BLaER1 treated with 17β-estradiol and CSF1 and Interleukin-3, amounts not matched to agents 10 nM and 100 nM (cell line): ENCODE results near the gene LRP2BP.

Experiments
- H3K27ac ChIP-seq, 11 experiments: shearing (Covaris generic); formaldehyde crosslinking; 2 replicates each; pipeline ENCODE4 v1.8.1; 2022
- H3K27me3 ChIP-seq, 11 experiments: shearing (Covaris generic); formaldehyde crosslinking; 2 replicates each; pipeline ENCODE4 v1.8.1; 2022
- H3K36me3 ChIP-seq, 11 experiments: shearing (Covaris generic); formaldehyde crosslinking; 2 replicates each; pipeline ENCODE4 v1.8.1; 2022
- H3K4me1 ChIP-seq, 10 experiments: shearing (Covaris generic); formaldehyde crosslinking; 2 replicates each; pipeline ENCODE4 v1.8.1; 2022
- H3K4me2 ChIP-seq, 11 experiments: shearing (Covaris generic); formaldehyde crosslinking; 2 replicates each; pipeline ENCODE4 v1.8.1; 2022
- H3K4me3 ChIP-seq, 10 experiments: shearing (Covaris generic); formaldehyde crosslinking; 2 replicates each; pipeline ENCODE4 v1.8.1; 2022
- H3K9ac ChIP-seq, 11 experiments: shearing (Covaris generic); formaldehyde crosslinking; 2 replicates each; pipeline ENCODE4 v1.8.1; 2022
- H3K9me3 ChIP-seq, 11 experiments: shearing (Covaris generic); formaldehyde crosslinking; replicated peaks in 1 of 11; 2 replicates each; pipeline ENCODE4 v1.8.1; 2022
- H4K20me1 ChIP-seq, 11 experiments: shearing (Covaris generic); formaldehyde crosslinking; 2 replicates each; pipeline ENCODE4 v1.8.1; 2022
- Cebpa-rat ChIP-seq, 11 experiments: shearing (Covaris generic); IDR thresholded peaks; 2 replicates each; pipeline ENCODE4 v1.8.1; 2022

The LRP2BP gene

DNA sequence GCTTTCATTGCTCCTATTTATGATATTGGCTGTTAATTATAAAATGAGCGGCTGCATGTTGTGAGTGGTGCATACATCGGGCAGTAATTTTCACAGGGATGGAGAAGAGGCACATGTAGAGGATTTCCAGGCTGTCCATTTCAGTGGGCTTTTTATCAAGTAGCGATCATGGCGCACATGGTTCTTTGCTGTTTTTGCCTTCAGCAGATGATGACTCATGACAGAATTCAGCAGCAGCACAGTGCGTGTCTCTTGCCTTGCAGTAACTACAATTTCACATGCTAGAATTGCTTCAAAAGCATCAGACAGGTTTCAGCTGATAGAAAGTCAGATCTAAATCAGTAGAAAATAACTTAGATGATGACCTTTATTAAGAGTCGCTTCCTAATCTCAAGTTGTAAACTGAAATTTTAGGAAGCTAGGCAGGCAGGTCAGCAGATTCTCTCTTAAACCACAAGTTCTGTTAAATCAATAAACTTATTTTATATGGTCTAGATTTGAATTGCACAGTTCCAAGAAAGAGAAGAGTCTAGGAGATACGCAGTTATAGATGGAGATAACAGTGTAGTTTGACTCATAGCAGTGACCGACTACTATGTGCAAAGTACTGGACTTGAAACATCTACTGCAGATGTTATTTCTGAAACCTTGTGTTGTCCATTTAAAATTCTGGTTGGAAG, 35.8 kb downstream of the LRP2BP start:
- H3K27ac ChIP-seq: no peak overlapping the region
- no peaks in the 10 kb centered on the region for H3K4me1 ChIP-seq
- H3K4me2 ChIP-seq: no peak overlapping the region
- no peak overlapping the region for H3K4me3 ChIP-seq
- no peak overlapping the region for H3K9ac ChIP-seq
- no peaks in the 10 kb centered on the region; a peak in 1 of 22 replicates for H4K20me1 ChIP-seq
- no peak for TF ChIP-seq Cebpa-rat (IDR thresholded peaks at IDR 0.05)
- no peaks in the 10 kb centered on the region for H3K9me3 ChIP-seq
- H3K27me3 ChIP-seq: no peaks in the 10 kb centered on the region
- H3K36me3 ChIP-seq: peaks cover 61 to 94% (median 78%) of the 10 kb centered on the region in 11 experiments

DNA sequence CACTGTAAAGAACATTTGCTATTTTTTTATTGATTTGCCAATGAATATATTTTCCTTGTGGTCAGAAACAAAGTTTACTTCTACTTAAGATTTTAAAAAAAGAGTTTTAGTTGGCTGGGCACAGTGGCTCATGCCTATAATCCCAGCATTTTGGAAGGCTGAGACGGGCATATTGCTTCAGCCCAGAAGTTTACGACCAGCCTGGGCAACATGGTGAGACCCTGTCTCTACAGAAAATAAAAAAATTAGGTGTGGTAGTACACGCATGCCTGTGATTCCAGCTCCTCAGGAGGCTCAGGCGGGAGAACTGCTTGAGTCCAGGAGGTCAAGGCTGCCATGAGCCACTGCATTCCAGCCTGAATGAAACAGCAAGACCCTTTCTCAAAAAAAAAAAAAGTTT, 36.8 kb downstream of the LRP2BP start:
- no peak for TF ChIP-seq Cebpa-rat (IDR thresholded peaks at IDR 0.05)
- peaks cover 66 to 98% (median 86%) of the 10 kb centered on the region in 11 experiments for H3K36me3 ChIP-seq
- H3K4me2 ChIP-seq: no peak overlapping the region
- no peaks in the 10 kb centered on the region for H3K27me3 ChIP-seq
- H3K9me3 ChIP-seq: no peaks in the 10 kb centered on the region
- no peak overlapping the region for H3K27ac ChIP-seq
- H3K4me1 ChIP-seq: no peaks in the 10 kb centered on the region
- H3K9ac ChIP-seq: no peak overlapping the region
- H4K20me1 ChIP-seq: no peaks in the 10 kb centered on the region; a peak in 1 of 22 replicates
- H3K4me3 ChIP-seq: no peak overlapping the region

DNA sequence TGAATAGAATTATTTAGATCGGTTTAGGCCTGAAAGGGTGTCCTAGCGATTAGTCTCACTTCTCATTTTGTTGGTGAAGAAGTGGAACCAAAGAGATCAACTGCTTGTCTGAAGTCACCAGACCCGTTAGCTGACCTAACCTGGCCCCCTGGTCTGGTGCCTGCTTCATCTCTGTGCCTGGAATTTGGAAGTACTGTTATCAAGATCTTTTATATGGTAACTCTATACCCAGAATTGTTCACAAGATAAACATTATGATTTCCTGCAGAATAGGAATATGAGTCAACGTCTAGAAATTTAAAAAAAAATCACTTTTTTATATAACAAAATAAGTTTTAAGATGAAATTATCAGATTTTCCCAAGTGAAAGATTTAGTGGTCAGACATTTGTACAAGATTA, 37.2 kb downstream of the LRP2BP start:
- Histone ChIP-seq H3K36me3 (peaks cover 68 to 100% (median 89%) of the 10 kb centered on the region in 11 experiments), H3K4me1 (no peaks in the 10 kb centered on the region), H3K9me3 (no peaks in the 10 kb centered on the region), H3K4me2 (no peak overlapping the region), H3K27me3 (no peaks in the 10 kb centered on the region), H3K9ac (no peak overlapping the region), H4K20me1 (no peaks in the 10 kb centered on the region; a peak in 1 of 22 replicates), H3K4me3 (no peak overlapping the region), H3K27ac (no peak overlapping the region)
- TF ChIP-seq Cebpa-rat (IDR thresholded peaks at IDR 0.05): no peak

DNA sequence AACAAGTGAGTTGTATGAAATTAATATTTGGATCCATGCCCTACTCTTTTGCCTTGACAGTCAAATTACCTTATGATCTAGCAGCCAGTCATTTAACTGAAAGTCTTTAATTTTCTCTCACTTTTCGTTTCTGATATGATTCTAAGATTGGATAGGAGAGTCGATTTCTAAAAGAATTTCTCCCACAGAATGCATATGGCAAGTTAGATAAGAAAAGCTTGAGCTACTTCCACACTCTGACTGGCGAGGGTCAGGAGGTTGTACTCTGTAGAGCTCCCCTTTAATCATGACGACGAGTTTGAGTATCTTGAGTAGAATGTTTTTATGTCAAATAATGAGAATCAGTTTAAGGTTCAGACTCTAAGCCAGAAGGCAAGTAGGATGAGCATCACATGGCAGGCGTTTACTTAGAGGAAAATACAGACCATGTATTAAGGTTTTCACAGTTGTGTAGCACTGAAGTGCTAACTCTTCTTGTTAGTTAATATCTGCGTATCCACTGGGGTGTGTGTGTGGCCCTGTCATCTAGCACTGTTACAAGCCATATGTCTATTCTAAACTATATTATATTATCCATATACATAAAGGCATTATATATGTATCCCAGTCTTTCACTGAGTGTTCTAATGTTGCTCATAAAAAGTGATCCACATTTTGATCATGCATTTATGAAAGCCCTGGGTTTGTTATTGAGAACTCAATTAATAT, 37.8 kb downstream of the LRP2BP start:
- H3K9ac ChIP-seq: no peak overlapping the region
- H3K4me3 ChIP-seq: no peak overlapping the region
- H3K27me3 ChIP-seq: no peaks in the 10 kb centered on the region
- H4K20me1 ChIP-seq: no peaks in the 10 kb centered on the region; a peak in 1 of 22 replicates
- no peak overlapping the region for H3K4me2 ChIP-seq
- no peaks in the 10 kb centered on the region for H3K4me1 ChIP-seq
- TF ChIP-seq Cebpa-rat (IDR thresholded peaks at IDR 0.05): no peak
- no peak overlapping the region for H3K27ac ChIP-seq
- H3K9me3 ChIP-seq: no peaks in the 10 kb centered on the region
- peaks cover 68 to 100% (median 89%) of the 10 kb centered on the region in 11 experiments for H3K36me3 ChIP-seq

DNA sequence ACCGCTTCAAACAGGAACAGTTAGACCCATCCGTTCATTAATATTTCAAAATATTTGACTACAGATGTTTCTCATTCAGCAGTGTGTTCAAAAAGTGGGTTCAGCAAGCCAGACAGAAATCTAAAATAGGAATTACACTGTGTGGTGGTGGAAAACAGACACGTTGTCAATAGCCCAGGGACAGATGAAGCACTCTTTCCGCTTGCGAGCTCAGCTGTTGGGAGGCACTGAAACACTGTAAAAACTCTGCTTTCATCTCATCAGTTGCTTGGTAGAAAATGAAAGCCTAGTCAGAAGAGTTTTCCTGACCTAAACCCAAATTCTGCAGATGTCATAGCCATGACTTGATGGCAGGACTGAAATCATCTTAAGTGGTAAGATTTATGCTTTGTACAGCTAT, 38.5 kb downstream of the LRP2BP start:
- H3K9me3 ChIP-seq: no peaks in the 10 kb centered on the region
- H3K36me3 ChIP-seq: peaks cover 68 to 100% (median 90%) of the 10 kb centered on the region in 11 experiments
- no peaks in the 10 kb centered on the region for H3K27me3 ChIP-seq
- no peak overlapping the region for H3K4me3 ChIP-seq
- no peak for TF ChIP-seq Cebpa-rat (IDR thresholded peaks at IDR 0.05)
- no peaks in the 10 kb centered on the region; a peak in 1 of 22 replicates for H4K20me1 ChIP-seq
- H3K9ac ChIP-seq: no peak overlapping the region
- H3K4me2 ChIP-seq: no peak overlapping the region
- no peak overlapping the region for H3K27ac ChIP-seq
- no peaks in the 10 kb centered on the region for H3K4me1 ChIP-seq

DNA sequence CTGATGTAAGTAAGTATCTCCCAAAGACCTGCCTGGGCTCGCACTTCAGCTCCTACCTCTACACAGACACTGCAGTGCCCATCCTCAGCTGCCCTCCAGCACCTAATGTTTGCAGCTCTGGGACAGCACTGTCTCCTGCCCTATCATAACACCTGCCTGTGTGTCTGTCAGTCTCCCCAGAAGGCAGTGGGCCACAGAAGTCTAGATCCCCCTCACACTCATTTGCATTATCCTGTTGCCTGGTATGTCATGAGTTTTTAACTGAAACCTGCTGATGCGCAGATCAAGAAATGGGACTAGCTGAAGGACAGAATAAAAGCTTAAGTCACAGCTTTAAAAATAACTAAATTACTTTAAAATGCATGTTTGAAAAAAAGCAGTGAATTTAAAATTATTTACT, 43.0 kb downstream of the LRP2BP start:
- H3K27me3 ChIP-seq: no peaks in the 10 kb centered on the region
- H3K4me3 ChIP-seq: no peak overlapping the region
- no peak for TF ChIP-seq Cebpa-rat (IDR thresholded peaks at IDR 0.05)
- H4K20me1 ChIP-seq: peaks cover 0 to 3% (median 0%) of the 10 kb centered on the region in 11 experiments; a peak in 1 of 22 replicates
- no peak overlapping the region for H3K9ac ChIP-seq
- 0 out of 22 replicates have a peak, but pooled peaks cover 0 to 6% (median 0%) of the 10 kb centered on the region in 11 experiments for H3K9me3 ChIP-seq
- H3K4me2 ChIP-seq: no peak overlapping the region
- H3K4me1 ChIP-seq: no peaks in the 10 kb centered on the region
- H3K27ac ChIP-seq: no peak overlapping the region
- H3K36me3 ChIP-seq: peaks cover 84 to 100% (median 96%) of the 10 kb centered on the region in 11 experiments

DNA sequence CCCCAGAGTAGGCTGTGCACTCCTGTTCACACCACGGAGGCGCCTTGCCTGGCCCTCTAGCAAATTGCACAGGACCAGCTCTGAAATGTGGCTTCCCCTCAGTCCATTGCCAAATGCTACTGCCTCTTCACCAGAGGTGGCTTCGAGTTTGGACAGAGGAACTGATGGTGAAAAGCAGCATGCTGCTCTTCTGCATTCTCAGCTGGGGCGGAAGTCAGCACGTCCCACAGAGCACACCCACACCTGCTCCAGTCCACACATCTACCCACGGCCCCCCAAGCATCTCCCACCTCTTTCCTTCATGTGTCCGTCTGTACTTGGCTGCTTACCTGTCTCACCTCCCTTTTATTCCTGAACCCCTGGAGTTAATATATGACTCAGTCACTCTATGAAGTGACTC, 43.5 kb downstream of the LRP2BP start:
- Histone ChIP-seq H3K4me3 (no peak overlapping the region), H3K36me3 (peaks cover 84 to 100% (median 96%) of the 10 kb centered on the region in 11 experiments), H3K9ac (no peak overlapping the region), H3K27ac (no peak overlapping the region), H3K4me2 (no peak overlapping the region), H3K9me3 (0 out of 22 replicates have a peak, but pooled peaks cover 0 to 6% (median 0%) of the 10 kb centered on the region in 11 experiments), H4K20me1 (peaks cover 0 to 3% (median 0%) of the 10 kb centered on the region in 11 experiments; a peak in 1 of 22 replicates), H3K4me1 (no peaks in the 10 kb centered on the region), H3K27me3 (no peaks in the 10 kb centered on the region)
- TF ChIP-seq Cebpa-rat (IDR thresholded peaks at IDR 0.05): no peak

DNA sequence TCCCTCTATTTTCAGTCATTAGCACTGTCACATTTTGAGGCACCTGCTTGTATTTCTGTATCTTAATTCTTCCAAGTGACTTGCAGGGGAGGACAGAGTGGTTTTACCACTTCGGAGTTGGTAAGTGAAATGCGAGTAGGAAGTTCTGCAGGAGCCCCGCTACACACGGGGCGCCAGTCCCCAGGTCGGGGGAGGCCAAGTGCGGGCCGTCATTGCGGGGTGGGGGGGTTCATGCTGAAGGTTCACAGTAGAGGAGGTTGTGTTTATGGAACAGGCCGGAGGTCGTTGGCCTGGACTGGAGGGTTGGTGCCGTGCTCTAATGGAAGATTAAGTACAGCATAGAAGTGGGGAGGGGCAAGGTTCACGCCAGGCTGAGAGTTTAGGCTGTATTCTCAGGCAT, 44.0 kb downstream of the LRP2BP start:
- Histone ChIP-seq H3K9ac (no peak overlapping the region), H4K20me1 (peaks cover 0 to 3% (median 0%) of the 10 kb centered on the region in 11 experiments; a peak in 1 of 22 replicates), H3K9me3 (0 out of 22 replicates have a peak, but pooled peaks cover 0 to 6% (median 0%) of the 10 kb centered on the region in 11 experiments), H3K4me1 (no peaks in the 10 kb centered on the region), H3K27me3 (no peaks in the 10 kb centered on the region), H3K36me3 (peaks cover 85 to 100% (median 96%) of the 10 kb centered on the region in 11 experiments), H3K4me3 (no peak overlapping the region), H3K4me2 (no peak overlapping the region), H3K27ac (no peak overlapping the region)
- TF ChIP-seq Cebpa-rat (IDR thresholded peaks at IDR 0.05): no peak

DNA sequence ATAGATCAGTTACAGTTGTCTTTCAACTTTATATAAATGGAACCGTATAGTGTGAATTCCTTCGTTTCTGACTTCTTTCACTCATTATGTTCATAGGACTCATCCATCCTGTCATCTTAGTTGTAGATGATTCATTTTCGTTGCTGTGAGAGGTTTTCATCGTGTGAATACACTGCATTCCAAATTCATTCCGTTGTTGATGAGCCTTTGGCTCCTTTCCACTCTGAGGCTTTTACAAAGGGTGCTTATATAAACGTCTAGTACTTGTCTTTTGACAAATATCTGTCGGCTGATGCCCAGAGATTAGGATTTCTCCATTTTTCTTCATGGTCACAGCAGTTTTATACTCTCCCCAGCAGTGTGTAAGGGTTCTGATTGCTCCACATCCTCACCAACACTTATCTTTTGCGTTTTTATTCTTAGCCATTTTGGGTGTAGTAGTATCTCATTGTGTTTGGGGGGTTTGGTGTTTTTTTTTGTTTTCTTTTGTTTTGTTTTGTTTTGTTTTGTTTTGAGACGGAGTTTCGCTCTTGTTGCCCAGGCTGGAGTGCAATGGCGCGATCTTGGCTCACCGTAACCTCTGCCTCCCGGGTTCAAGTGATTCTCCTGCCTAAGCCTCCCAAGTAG, 48.6 kb downstream of the LRP2BP start:
- Histone ChIP-seq H4K20me1 (peaks cover 0 to 7% (median 0%) of the 10 kb centered on the region in 11 experiments; a peak in 2 of 22 replicates), H3K9ac (no peak overlapping the region), H3K27ac (no peak overlapping the region), H3K36me3 (peaks cover 73 to 99% (median 93%) of the 10 kb centered on the region in 11 experiments), H3K4me3 (no peak overlapping the region), H3K4me1 (peaks cover 12 to 21% (median 19%) of the 10 kb centered on the region in 10 experiments), H3K9me3 (0 out of 22 replicates have a peak, but pooled peaks cover 0 to 6% (median 0%) of the 10 kb centered on the region in 11 experiments), H3K4me2 (no peak overlapping the region), H3K27me3 (no peaks in the 10 kb centered on the region)
- no peak for TF ChIP-seq Cebpa-rat (IDR thresholded peaks at IDR 0.05)
